OCI-LY3 (cell line): Measurements from ENCODE around the gene VGLL4.

ENCODE experiments used
- CTCF ChIP-seq: fragments of 200-600, 300-600 bp; sonication (generic); IDR thresholded peaks from 2 replicates; pipeline ENCODE4 v1.5.1; 2014; ENCODE audit warnings: antibody characterized with exemption, low read length, low read depth
- EZH2phosphoT487 ChIP-seq: fragments of 200-600 bp; shearing (Covaris generic); IDR thresholded peaks from 2 replicates; pipeline ENCODE4 v1.6.1; 2018; ENCODE audit warnings: antibody characterized with exemption, mixed run types, low read depth

- TF ChIP-seq CTCF (no peak), EZH2phosphoT487 (no peak)
These were observed 121.4 kb downstream of the VGLL4 start for GRCh38 chr3:11522398-11522715.
